ENCODE results near the gene RSBN1L. TPM values are rescaled to one million over a fixed set of nuclear protein-coding genes. Genes with fewer than 3 reads are reported as not detected.
"Not testable (repeated sequence)": the region's sequence is repeated elsewhere in the genome, so short reads cannot be mapped to it uniquely, and the experiment has no call there.

Gene RSBN1L
- total RNA-seq, 8 experiments from 2014 or later: 8.2 to 24.5 (median 20.0) TPM

- no peak overlapping the region for H3K27ac ChIP-seq
- in situ Hi-C loops (cut with MboI; ENCODE audit: low pct_unique_long_range_greater_than_20kb in 2 of 9, low sequenced_read_pairs in 9 of 9, unreplicated experiment in 9 of 9): no loop called here
- ATAC-seq (replicated peaks in 6 of 8): no peak
- no peaks in the 10 kb centered on the region for H3K4me1 ChIP-seq (replicated peaks in 1 of 2)
- H3K4me3 ChIP-seq: no peak overlapping the region
- WGBS, 10 experiments: 60 to 100% (median 100%) methylated on average over 1 to 2 of the region's 3 CpGs
Measured at GRCh38 chr7:77716804-77717203, 20.5 kb downstream of the RSBN1L start.

GRCh38 chr7:77717566-77717965 lies 21.3 kb downstream of the RSBN1L start:
- ATAC-seq (replicated peaks in 6 of 8); H3K4me1 ChIP-seq (replicated peaks in 1 of 2); H3K4me3 ChIP-seq; H3K27ac ChIP-seq; in situ Hi-C loops (cut with MboI; ENCODE audit: low pct_unique_long_range_greater_than_20kb in 2 of 9, low sequenced_read_pairs in 9 of 9, unreplicated experiment in 9 of 9): not testable (repeated sequence)
- 86 to 100% (median 93%) methylated on average over 1 to 5 of the region's 5 CpGs; no CpG with 5 or more reads in 1 of the 10 experiments for WGBS, 10 experiments

- no peak for ATAC-seq (replicated peaks in 6 of 8)
- in situ Hi-C loops (cut with MboI; ENCODE audit: low pct_unique_long_range_greater_than_20kb in 2 of 9, low sequenced_read_pairs in 9 of 9, unreplicated experiment in 9 of 9): no loop called here
Measured at GRCh38 chr7:77727527-77727926, 31.3 kb downstream of the RSBN1L start.

GRCh38 chr7:77727936-77728701 lies 31.9 kb downstream of the RSBN1L start:
- Histone ChIP-seq H3K27ac (no peak overlapping the region), H3K4me3 (no peak overlapping the region), H3K4me1 (replicated peaks in 1 of 2) (peaks cover 15 to 25% of the 10 kb centered on the region in 2 donors)
- in situ Hi-C loops (cut with MboI; ENCODE audit: low pct_unique_long_range_greater_than_20kb in 2 of 9, low sequenced_read_pairs in 9 of 9, unreplicated experiment in 9 of 9): no loop called here
- 0 to 60% (median 50%) methylated on average over 5 to 7 of the region's 8 CpGs; no CpG with 5 or more reads in 1 of the 10 experiments for WGBS, 10 experiments
- peak in 7 of 8 experiments; percentile 32 to 91 (median 66) for ATAC-seq (replicated peaks in 6 of 8)

More at GRCh38 chr7:77727527-77727926, 31.3 kb downstream of the RSBN1L start:
- WGBS, 10 experiments: 33 to 100% (median 92%) methylated on average over 1 to 3 of the region's 3 CpGs; no CpG with 5 or more reads in 2 of the 10 experiments
- H3K4me1 ChIP-seq (replicated peaks in 1 of 2): peaks cover 15 to 30% of the 10 kb centered on the region in 2 donors
- no peak overlapping the region for H3K27ac ChIP-seq
- H3K4me3 ChIP-seq: no peak overlapping the region

- Histone ChIP-seq H3K4me3 (no peak overlapping the region), H3K27ac (no peak overlapping the region), H3K4me1 (replicated peaks in 1 of 2) (peaks cover 15 to 25% of the 10 kb centered on the region in 2 donors)
- in situ Hi-C loops (cut with MboI; ENCODE audit: low pct_unique_long_range_greater_than_20kb in 2 of 9, low sequenced_read_pairs in 9 of 9, unreplicated experiment in 9 of 9): no loop called here
- WGBS, 10 experiments: 75 to 100% (median 89%) methylated on average over 1 to 3 of the region's 3 CpGs; no CpG with 5 or more reads in 1 of the 10 experiments
- no peak for ATAC-seq (replicated peaks in 6 of 8)
Measured at GRCh38 chr7:77729574-77730348, 33.5 kb downstream of the RSBN1L start.

- Histone ChIP-seq H3K4me1 (replicated peaks in 1 of 2) (peaks cover 15 to 25% of the 10 kb centered on the region in 2 donors), H3K27ac (no peak overlapping the region), H3K4me3 (no peak overlapping the region)
- in situ Hi-C loops (cut with MboI; ENCODE audit: low pct_unique_long_range_greater_than_20kb in 2 of 9, low sequenced_read_pairs in 9 of 9, unreplicated experiment in 9 of 9): no loop called here
- ATAC-seq (replicated peaks in 6 of 8): no peak
- 38 to 100% (median 92%) methylated on average over 1 of the region's 1 CpG for WGBS, 10 experiments
Measured at GRCh38 chr7:77731716-77732115, 35.5 kb downstream of the RSBN1L start.

- H3K27ac ChIP-seq: no peak overlapping the region
- in situ Hi-C loops (cut with MboI; ENCODE audit: low pct_unique_long_range_greater_than_20kb in 2 of 9, low sequenced_read_pairs in 9 of 9, unreplicated experiment in 9 of 9): no loop called here
- peaks cover 7 to 9% of the 10 kb centered on the region in 2 donors for H3K4me1 ChIP-seq (replicated peaks in 1 of 2)
- no peak overlapping the region for H3K4me3 ChIP-seq
- ATAC-seq (replicated peaks in 6 of 8): no peak
- WGBS, 10 experiments: 73 to 100% (median 83%) methylated on average over 1 to 6 of the region's 9 CpGs
Measured at GRCh38 chr7:77734659-77735421, 38.6 kb downstream of the RSBN1L start.

- WGBS, 10 experiments: 83 to 100% (median 100%) methylated on average over 1 of the region's 1 CpG
- no peak for ATAC-seq (replicated peaks in 6 of 8)
- no peak overlapping the region for H3K27ac ChIP-seq
- in situ Hi-C loops (cut with MboI; ENCODE audit: low pct_unique_long_range_greater_than_20kb in 2 of 9, low sequenced_read_pairs in 9 of 9, unreplicated experiment in 9 of 9): no loop called here
- H3K4me1 ChIP-seq (replicated peaks in 1 of 2): peaks cover 2 to 3% of the 10 kb centered on the region in 2 donors
- H3K4me3 ChIP-seq: no peak overlapping the region
Measured at GRCh38 chr7:77735457-77735856, 39.2 kb downstream of the RSBN1L start.

GRCh38 chr7:77736991-77737390 lies 40.7 kb downstream of the RSBN1L start:
- in situ Hi-C loops (cut with MboI; ENCODE audit: low pct_unique_long_range_greater_than_20kb in 2 of 9, low sequenced_read_pairs in 9 of 9, unreplicated experiment in 9 of 9): no loop called here
- 84 to 98% (median 95%) methylated on average over 3 to 5 of the region's 5 CpGs for WGBS, 10 experiments
- Histone ChIP-seq H3K4me1 (replicated peaks in 1 of 2) (no peaks in the 10 kb centered on the region), H3K4me3 (no peak overlapping the region), H3K27ac (no peak overlapping the region)
- no peak for ATAC-seq (replicated peaks in 6 of 8)

GRCh38 chr7:77738382-77738781 lies 42.1 kb downstream of the RSBN1L start:
- Histone ChIP-seq H3K27ac (no peak overlapping the region), H3K4me3 (no peak overlapping the region), H3K4me1 (replicated peaks in 1 of 2) (no peaks in the 10 kb centered on the region)
- 86 to 100% (median 92%) methylated on average over 1 of the region's 1 CpG; no CpG with 5 or more reads in 5 of the 10 experiments for WGBS, 10 experiments
- in situ Hi-C loops (cut with MboI; ENCODE audit: low pct_unique_long_range_greater_than_20kb in 2 of 9, low sequenced_read_pairs in 9 of 9, unreplicated experiment in 9 of 9): no loop called here
- ATAC-seq (replicated peaks in 6 of 8): no peak

- Histone ChIP-seq H3K4me1 (replicated peaks in 1 of 2) (no peaks in the 10 kb centered on the region), H3K27ac (no peak overlapping the region), H3K4me3 (no peak overlapping the region)
- peak in 2 of 8 experiments; percentile 16 to 80 for ATAC-seq (replicated peaks in 6 of 8)
- WGBS, 10 experiments: 40 to 100% (median 87%) methylated on average over 1 to 3 of the region's 3 CpGs; no CpG with 5 or more reads in 4 of the 10 experiments
- in situ Hi-C loops (cut with MboI; ENCODE audit: low pct_unique_long_range_greater_than_20kb in 2 of 9, low sequenced_read_pairs in 9 of 9, unreplicated experiment in 9 of 9): no loop called here
Measured at GRCh38 chr7:77738871-77739270, 42.6 kb downstream of the RSBN1L start.

GRCh38 chr7:77740257-77740656 lies 44.0 kb downstream of the RSBN1L start:
- 45 to 100% (median 80%) methylated on average over 1 of the region's 1 CpG; no CpG with 5 or more reads in 2 of the 10 experiments for WGBS, 10 experiments
- Histone ChIP-seq H3K4me1 (replicated peaks in 1 of 2) (no peaks in the 10 kb centered on the region), H3K27ac (no peak overlapping the region), H3K4me3 (no peak overlapping the region)
- no peak for ATAC-seq (replicated peaks in 6 of 8)
- in situ Hi-C loops (cut with MboI; ENCODE audit: low pct_unique_long_range_greater_than_20kb in 2 of 9, low sequenced_read_pairs in 9 of 9, unreplicated experiment in 9 of 9): no loop called here

- Histone ChIP-seq H3K4me3 (no peak overlapping the region), H3K4me1 (replicated peaks in 1 of 2) (no peaks in the 10 kb centered on the region), H3K27ac (no peak overlapping the region)
- no peak for ATAC-seq (replicated peaks in 6 of 8)
- in situ Hi-C loops (cut with MboI; ENCODE audit: low pct_unique_long_range_greater_than_20kb in 2 of 9, low sequenced_read_pairs in 9 of 9, unreplicated experiment in 9 of 9): no loop called here
- WGBS, 10 experiments: 90 to 100% (median 100%) methylated on average over 1 of the region's 1 CpG
Measured at GRCh38 chr7:77743518-77743917, 47.3 kb downstream of the RSBN1L start.
